K562 (cell line): ENCODE measurements around the gene TMEM132D. TPM values are rescaled to one million over a fixed set of nuclear protein-coding genes. Genes with fewer than 3 reads are reported as not detected.

Source experiments
- ATAC-seq: fragments of 200-7000 bp; cut with Tn5 transposase; 3 replicates; pipeline ENCODE4 v1.9.1; 2020; ENCODE audit warnings: moderate library complexity
- BruUV-seq: library from RNA; stranded (reverse); fragments of 400-500 nt; replicated peaks from 2 replicates; lab custom pipeline; 2021; lab: Mats Ljungman, UMichigan
- CTCF ChIA-PET: fragments of 300-600 bp; formaldehyde crosslinking; extraction: SDS; loops from one replicate; lab custom pipeline; 2021; ENCODE audit warnings: low intra/inter-chr PET ratio; lab: Yijun Ruan, JAX
- POLR2A ChIA-PET: fragments of 300-600, 350-650 bp; sonication (Branson Sonifier 250); formaldehyde crosslinking; extraction: SDS; loops from one replicate; lab custom pipeline; 2021; ENCODE audit warnings: antibody characterized with exemption, inconsistent platforms; lab: Yijun Ruan, JAX
- DNase-seq, 4 experiments: peaks; one replicate each; pipeline versions ENCODE4 v3.0.0 to v3.0.0-alpha.2; 2011 to 2018; ENCODE audit warnings: low spot score in 3 of 4, mixed read lengths in 3 of 4; ENCODE audit errors: extremely low read depth in 1 of 4
- FAIRE-seq: peaks from 2 replicates; lab custom pipeline; 2011; peaks lifted over from hg19 to GRCh38; lab: Jason Lieb, UNC
- H2AFZ ChIP-seq: 2 replicates; pipeline ENCODE4 v1.6.0; 2011; ENCODE audit warnings: low read depth, low read length, control low read depth, inconsistent platforms
- H3K27ac ChIP-seq: fragments of 200-600 bp; 3 replicates; pipeline ENCODE4 v1.8.0; 2011; ENCODE audit warnings: low read depth, mild to moderate bottlenecking, control low read depth, inconsistent platforms, low read length, moderate library complexity, mixed read lengths; ENCODE audit errors: extremely low read depth
- H3K27me3 ChIP-seq, 2 experiments: fragments of 300-600 bp in 1 of 2; 2 replicates in 1 of 2; 3 replicates in 1 of 2; pipeline versions ENCODE4 v1.6.0 to v1.8.0; 2011; ENCODE audit warnings: inconsistent platforms in 2 of 2, low read length in 2 of 2, mild to moderate bottlenecking in 1 of 2, mixed read lengths in 1 of 2, moderate library complexity in 1 of 2; ENCODE audit not compliant: control insufficient read depth in 2 of 2, insufficient read depth in 2 of 2
- H3K36me3 ChIP-seq: fragments of 300-600 bp; 3 replicates; pipeline ENCODE4 v1.8.0; 2011; ENCODE audit warnings: mild to moderate bottlenecking, low read length, inconsistent platforms; ENCODE audit not compliant: control insufficient read depth, insufficient read depth
- H3K4me1 ChIP-seq, 2 experiments: fragments of 200-600 bp in 1 of 2; replicated peaks in 1 of 2; 2 replicates in 1 of 2; 3 replicates in 1 of 2; pipeline versions ENCODE4 v1.5.1 to v1.8.0; 2011; ENCODE audit warnings: inconsistent platforms in 2 of 2, low read length in 2 of 2, mild to moderate bottlenecking in 1 of 2, mixed read lengths in 1 of 2, moderate library complexity in 1 of 2; ENCODE audit not compliant: control insufficient read depth in 2 of 2, insufficient read depth in 2 of 2
- H3K4me2 ChIP-seq: 2 replicates; pipeline ENCODE4 v1.6.1; 2011; ENCODE audit warnings: low read length, control low read depth, inconsistent platforms, mixed read lengths; ENCODE audit not compliant: insufficient read depth
- H3K4me3 ChIP-seq: fragments of 200-600 bp; sonication (generic), shearing (Covaris generic); 2 replicates; pipeline ENCODE4 v1.5.1; 2016; ENCODE audit warnings: control low read depth, inconsistent platforms
- H3K79me2 ChIP-seq: fragments of 200-600 bp; 3 replicates; pipeline ENCODE4 v1.8.0; 2011; ENCODE audit warnings: low read length, inconsistent platforms; ENCODE audit not compliant: control insufficient read depth, insufficient read depth
- H3K9ac ChIP-seq, 2 experiments: 2 replicates each; pipeline versions ENCODE4 v1.6.0 to v1.6.1; 2011; ENCODE audit warnings: low read depth in 2 of 2, low read length in 2 of 2, control low read depth in 1 of 2, inconsistent platforms in 1 of 2, mild to moderate bottlenecking in 1 of 2, mixed read lengths in 1 of 2; ENCODE audit not compliant: insufficient read depth in 1 of 2
- H3K9me1 ChIP-seq: one replicate; pipeline ENCODE4 v1.6.0; 2011; ENCODE audit warnings: inconsistent platforms, mild to moderate bottlenecking, low read length, moderate library complexity; ENCODE audit not compliant: control insufficient read depth, insufficient read depth
- H3K9me3 ChIP-seq: replicated peaks from 2 replicates; pipeline ENCODE4 v1.5.1; 2011; ENCODE audit warnings: low read depth, low read length, inconsistent platforms; ENCODE audit not compliant: control insufficient read depth, insufficient read depth
- H4K20me1 ChIP-seq: replicated peaks from 2 replicates; pipeline ENCODE4 v1.6.1; 2011; ENCODE audit warnings: low read length, inconsistent platforms, mixed read lengths; ENCODE audit not compliant: control insufficient read depth, insufficient read depth
- MTA3 ChIP-seq: fragments of 450-650 bp; formaldehyde crosslinking; IDR thresholded peaks from 2 replicates; pipeline ENCODE4 v1.6.1; 2017; ENCODE audit warnings: mild to moderate bottlenecking, borderline replicate concordance
- RB1 ChIP-seq: fragments of 450-650 bp; IDR thresholded peaks from 2 replicates; pipeline ENCODE4 v1.6.1; 2017; ENCODE audit warnings: low read depth, mild to moderate bottlenecking
- SMARCC2 ChIP-seq: fragments of 450-650 bp; IDR thresholded peaks from 2 replicates; pipeline ENCODE4 v1.6.1; 2017; ENCODE audit warnings: antibody characterized with exemption, moderate library complexity, mild to moderate bottlenecking, low read depth
- SP2 ChIP-seq: IDR thresholded peaks from 2 replicates; pipeline ENCODE4 v1.6.1; 2011; ENCODE audit warnings: mild to moderate bottlenecking, low read depth, low read length, moderate library complexity; ENCODE audit not compliant: poor library complexity, severe bottlenecking; ENCODE audit errors: extremely low read depth
- TRIM28 ChIP-seq: fragments of 450-650 bp; IDR thresholded peaks from 2 replicates; pipeline ENCODE4 v1.6.1; 2017
- ZNF41 ChIP-seq: fragments of 250-450 bp; sonication (Bioruptor Pico); conservative IDR thresholded peaks from 2 replicates; pipeline ENCODE4 v1.4.0; 2020; ENCODE audit warnings: mild to moderate bottlenecking
- WGBS: fragments of 100-300 bp; shearing (Covaris generic); methylation state at CpG from one replicate; pipeline ENCODE4 v1.1.6; 2016; ENCODE audit warnings: low coverage, mixed read lengths; ENCODE audit not compliant: insufficient coverage; ENCODE audit errors: missing lambda C conversion rate; 5-methylcytosine and 5-hydroxymethylcytosine counted together
- in situ Hi-C: fragments of 300-500 bp; cut with MboI; formaldehyde crosslinking; loops from 4 replicates; pipeline ENCODE4 v1.15.0; 2018; ENCODE audit warnings: inconsistent platforms, mixed read lengths
- intact Hi-C: fragments of 100-400 bp; cut with micrococcal nuclease; formaldehyde crosslinking; loops from 2 replicates; pipeline ENCODE4 v1.14.2; 2022
- polyA plus RNA-seq, 8 experiments: library from polyadenylated mRNA; depleted of rRNA in 4 of 8; stranded (reverse) in 5 of 8; unstranded in 3 of 8; fragments of >200 nt; fragmentation: Nextera tagmentation in 2 of 8; fragmentation: Illumina TruSeq in 1 of 8; extraction: Ambion mirVana in 2 of 8; extraction: Trizol in 1 of 8; gene quantifications; 2 replicates each; pipeline versions ENCODE4 v1.2.1 to v1.2.3, GENCODE V29; 2011 to 2014; ENCODE audit warnings: inconsistent platforms in 1 of 8, missing spikeins in 1 of 8
- total RNA-seq, 7 experiments: library from RNA; depleted of rRNA in 6 of 7; stranded (reverse); fragments of >200 nt in 6 of 7; fragmentation: Illumina TruSeq in 2 of 7; extraction: Trizol in 2 of 7; gene quantifications; 2 replicates each; pipeline versions ENCODE4 v1.2.1 to v1.2.3, GENCODE V29; 2011 to 2021; ENCODE audit warnings: low replicate concordance in 1 of 7
- TF ChIP-seq, protein P1 (sequence below): sonication (generic); formaldehyde crosslinking; IDR thresholded peaks from 2 replicates; pipeline ENCODE4 v1.4.0; 2020; ENCODE audit warnings: mild to moderate bottlenecking, missing genetic modification reagents
- TF ChIP-seq, protein P2 (sequence below): sonication (generic); formaldehyde crosslinking; IDR thresholded peaks from 2 replicates; pipeline ENCODE4 v1.8.0; 2023; ENCODE audit warnings: missing genetic modification reagents, mild to moderate bottlenecking, borderline replicate concordance
- TF ChIP-seq, protein P3 (sequence below): fragments of 200-800 bp; sonication (Bioruptor generic); IDR thresholded peaks from 2 replicates; pipeline ENCODE4 v1.6.1; 2017; ENCODE audit warnings: missing genetic modification characterization, missing compliant biosample characterization
- TF ChIP-seq, protein P4 (sequence below): conservative IDR thresholded peaks from 2 replicates; pipeline ENCODE4 v1.6.1; 2011; ENCODE audit warnings: low read depth, mild to moderate bottlenecking, low read length; ENCODE audit not compliant: control insufficient read depth

Gene TMEM132D
- total and polyA plus RNA-seq, 9 of the 15 experiments (the other 6 are each of a cell fraction or from before 2014, with no cell fraction given): not detected

- TF ChIP-seq ZNF41 (CRISPR knock-in tag): no peak
- TF ChIP-seq, all 486 proteins: peak for 0
Observed at GRCh38 chr12:129494260-129494659, 409.6 kb downstream of the TMEM132D start (continued).

DNA sequence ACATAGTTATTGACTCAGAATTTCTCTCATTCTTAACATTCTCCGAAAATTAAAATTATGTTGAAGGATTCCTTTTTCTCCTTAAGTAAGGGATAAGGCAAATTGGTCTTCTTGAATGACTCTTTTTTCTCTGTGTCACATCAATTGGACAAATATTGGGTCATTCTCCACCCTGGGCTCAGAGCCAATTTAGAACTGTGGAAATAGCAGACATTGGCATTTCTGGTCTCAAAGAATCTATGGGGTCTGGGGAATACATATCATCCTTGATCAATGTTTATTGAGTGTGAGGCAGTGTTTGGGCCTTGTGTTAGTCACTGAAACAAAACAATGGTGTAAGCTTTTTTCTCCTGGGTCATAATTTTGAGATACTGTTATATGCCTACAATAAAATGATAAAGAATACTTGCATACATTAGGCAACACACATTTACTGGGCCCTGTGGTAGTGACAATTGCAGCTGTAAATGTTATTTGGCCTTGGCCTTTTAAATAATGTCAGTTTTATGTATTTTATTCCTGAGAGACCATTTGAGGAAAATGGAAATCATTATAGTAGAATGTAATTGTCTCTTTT, 414.6 kb downstream of the TMEM132D start:
- DNase-seq: no peak
- in situ Hi-C loops (no loop called here), intact Hi-C loops (no loop called here)
- Histone ChIP-seq H3K9ac (no peak overlapping the region), H3K27me3 (peaks cover 0 to 13% of the 10 kb centered on the region in 2 experiments; a peak in 1 of 5 replicates), H2AFZ (no peak overlapping the region), H3K4me2 (no peak overlapping the region), H4K20me1 (no peaks in the 10 kb centered on the region), H3K9me1 (no peaks in the 10 kb centered on the region), H3K27ac (no peak overlapping the region), H3K79me2 (no peaks in the 10 kb centered on the region), H3K4me1 (no peaks in the 10 kb centered on the region), H3K36me3 (no peaks in the 10 kb centered on the region), H3K9me3 (no peaks in the 10 kb centered on the region), H3K4me3 (no peak overlapping the region)
- no peak for ATAC-seq
- no TSS peak for BruUV-seq
- 0% methylated on average over 1 of the region's 1 CpG for WGBS
- no peak for FAIRE-seq
- POLR2A ChIA-PET: no interaction called here
- CTCF ChIA-PET: no interaction called here
- TF ChIP-seq, protein P1, sequence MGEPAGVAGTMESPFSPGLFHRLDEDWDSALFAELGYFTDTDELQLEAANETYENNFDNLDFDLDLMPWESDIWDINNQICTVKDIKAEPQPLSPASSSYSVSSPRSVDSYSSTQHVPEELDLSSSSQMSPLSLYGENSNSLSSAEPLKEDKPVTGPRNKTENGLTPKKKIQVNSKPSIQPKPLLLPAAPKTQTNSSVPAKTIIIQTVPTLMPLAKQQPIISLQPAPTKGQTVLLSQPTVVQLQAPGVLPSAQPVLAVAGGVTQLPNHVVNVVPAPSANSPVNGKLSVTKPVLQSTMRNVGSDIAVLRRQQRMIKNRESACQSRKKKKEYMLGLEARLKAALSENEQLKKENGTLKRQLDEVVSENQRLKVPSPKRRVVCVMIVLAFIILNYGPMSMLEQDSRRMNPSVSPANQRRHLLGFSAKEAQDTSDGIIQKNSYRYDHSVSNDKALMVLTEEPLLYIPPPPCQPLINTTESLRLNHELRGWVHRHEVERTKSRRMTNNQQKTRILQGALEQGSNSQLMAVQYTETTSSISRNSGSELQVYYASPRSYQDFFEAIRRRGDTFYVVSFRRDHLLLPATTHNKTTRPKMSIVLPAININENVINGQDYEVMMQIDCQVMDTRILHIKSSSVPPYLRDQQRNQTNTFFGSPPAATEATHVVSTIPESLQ (CRISPR knock-in tag): no peak
- TF ChIP-seq SMARCC2 (no peak), MTA3 (no peak), SP2 (no peak), RB1 (no peak), TRIM28 (no peak)
- TF ChIP-seq, protein P2, sequence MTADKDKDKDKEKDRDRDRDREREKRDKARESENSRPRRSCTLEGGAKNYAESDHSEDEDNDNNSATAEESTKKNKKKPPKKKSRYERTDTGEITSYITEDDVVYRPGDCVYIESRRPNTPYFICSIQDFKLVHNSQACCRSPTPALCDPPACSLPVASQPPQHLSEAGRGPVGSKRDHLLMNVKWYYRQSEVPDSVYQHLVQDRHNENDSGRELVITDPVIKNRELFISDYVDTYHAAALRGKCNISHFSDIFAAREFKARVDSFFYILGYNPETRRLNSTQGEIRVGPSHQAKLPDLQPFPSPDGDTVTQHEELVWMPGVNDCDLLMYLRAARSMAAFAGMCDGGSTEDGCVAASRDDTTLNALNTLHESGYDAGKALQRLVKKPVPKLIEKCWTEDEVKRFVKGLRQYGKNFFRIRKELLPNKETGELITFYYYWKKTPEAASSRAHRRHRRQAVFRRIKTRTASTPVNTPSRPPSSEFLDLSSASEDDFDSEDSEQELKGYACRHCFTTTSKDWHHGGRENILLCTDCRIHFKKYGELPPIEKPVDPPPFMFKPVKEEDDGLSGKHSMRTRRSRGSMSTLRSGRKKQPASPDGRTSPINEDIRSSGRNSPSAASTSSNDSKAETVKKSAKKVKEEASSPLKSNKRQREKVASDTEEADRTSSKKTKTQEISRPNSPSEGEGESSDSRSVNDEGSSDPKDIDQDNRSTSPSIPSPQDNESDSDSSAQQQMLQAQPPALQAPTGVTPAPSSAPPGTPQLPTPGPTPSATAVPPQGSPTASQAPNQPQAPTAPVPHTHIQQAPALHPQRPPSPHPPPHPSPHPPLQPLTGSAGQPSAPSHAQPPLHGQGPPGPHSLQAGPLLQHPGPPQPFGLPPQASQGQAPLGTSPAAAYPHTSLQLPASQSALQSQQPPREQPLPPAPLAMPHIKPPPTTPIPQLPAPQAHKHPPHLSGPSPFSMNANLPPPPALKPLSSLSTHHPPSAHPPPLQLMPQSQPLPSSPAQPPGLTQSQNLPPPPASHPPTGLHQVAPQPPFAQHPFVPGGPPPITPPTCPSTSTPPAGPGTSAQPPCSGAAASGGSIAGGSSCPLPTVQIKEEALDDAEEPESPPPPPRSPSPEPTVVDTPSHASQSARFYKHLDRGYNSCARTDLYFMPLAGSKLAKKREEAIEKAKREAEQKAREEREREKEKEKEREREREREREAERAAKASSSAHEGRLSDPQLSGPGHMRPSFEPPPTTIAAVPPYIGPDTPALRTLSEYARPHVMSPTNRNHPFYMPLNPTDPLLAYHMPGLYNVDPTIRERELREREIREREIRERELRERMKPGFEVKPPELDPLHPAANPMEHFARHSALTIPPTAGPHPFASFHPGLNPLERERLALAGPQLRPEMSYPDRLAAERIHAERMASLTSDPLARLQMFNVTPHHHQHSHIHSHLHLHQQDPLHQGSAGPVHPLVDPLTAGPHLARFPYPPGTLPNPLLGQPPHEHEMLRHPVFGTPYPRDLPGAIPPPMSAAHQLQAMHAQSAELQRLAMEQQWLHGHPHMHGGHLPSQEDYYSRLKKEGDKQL: no peak
- TF ChIP-seq, protein P3, sequence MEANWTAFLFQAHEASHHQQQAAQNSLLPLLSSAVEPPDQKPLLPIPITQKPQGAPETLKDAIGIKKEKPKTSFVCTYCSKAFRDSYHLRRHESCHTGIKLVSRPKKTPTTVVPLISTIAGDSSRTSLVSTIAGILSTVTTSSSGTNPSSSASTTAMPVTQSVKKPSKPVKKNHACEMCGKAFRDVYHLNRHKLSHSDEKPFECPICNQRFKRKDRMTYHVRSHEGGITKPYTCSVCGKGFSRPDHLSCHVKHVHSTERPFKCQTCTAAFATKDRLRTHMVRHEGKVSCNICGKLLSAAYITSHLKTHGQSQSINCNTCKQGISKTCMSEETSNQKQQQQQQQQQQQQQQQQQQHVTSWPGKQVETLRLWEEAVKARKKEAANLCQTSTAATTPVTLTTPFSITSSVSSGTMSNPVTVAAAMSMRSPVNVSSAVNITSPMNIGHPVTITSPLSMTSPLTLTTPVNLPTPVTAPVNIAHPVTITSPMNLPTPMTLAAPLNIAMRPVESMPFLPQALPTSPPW (CRISPR knock-in tag): no peak
- TF ChIP-seq, protein P4, sequence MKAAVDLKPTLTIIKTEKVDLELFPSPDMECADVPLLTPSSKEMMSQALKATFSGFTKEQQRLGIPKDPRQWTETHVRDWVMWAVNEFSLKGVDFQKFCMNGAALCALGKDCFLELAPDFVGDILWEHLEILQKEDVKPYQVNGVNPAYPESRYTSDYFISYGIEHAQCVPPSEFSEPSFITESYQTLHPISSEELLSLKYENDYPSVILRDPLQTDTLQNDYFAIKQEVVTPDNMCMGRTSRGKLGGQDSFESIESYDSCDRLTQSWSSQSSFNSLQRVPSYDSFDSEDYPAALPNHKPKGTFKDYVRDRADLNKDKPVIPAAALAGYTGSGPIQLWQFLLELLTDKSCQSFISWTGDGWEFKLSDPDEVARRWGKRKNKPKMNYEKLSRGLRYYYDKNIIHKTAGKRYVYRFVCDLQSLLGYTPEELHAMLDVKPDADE: no peak
